ENCODE results near the gene TRMT2A. TPM values are rescaled to one million over a fixed set of nuclear protein-coding genes. Genes with fewer than 3 reads are reported as not detected.
"Not testable (repeated sequence)": the region's sequence is repeated elsewhere in the genome, so short reads cannot be mapped to it uniquely, and the experiment has no call there.

TRMT2A gene
- total RNA-seq, 5 donors from 2014 or later (not counting 1 experiment from before 2014, with no cell fraction given): 87.6 to 136 (median 123) TPM

DNA sequence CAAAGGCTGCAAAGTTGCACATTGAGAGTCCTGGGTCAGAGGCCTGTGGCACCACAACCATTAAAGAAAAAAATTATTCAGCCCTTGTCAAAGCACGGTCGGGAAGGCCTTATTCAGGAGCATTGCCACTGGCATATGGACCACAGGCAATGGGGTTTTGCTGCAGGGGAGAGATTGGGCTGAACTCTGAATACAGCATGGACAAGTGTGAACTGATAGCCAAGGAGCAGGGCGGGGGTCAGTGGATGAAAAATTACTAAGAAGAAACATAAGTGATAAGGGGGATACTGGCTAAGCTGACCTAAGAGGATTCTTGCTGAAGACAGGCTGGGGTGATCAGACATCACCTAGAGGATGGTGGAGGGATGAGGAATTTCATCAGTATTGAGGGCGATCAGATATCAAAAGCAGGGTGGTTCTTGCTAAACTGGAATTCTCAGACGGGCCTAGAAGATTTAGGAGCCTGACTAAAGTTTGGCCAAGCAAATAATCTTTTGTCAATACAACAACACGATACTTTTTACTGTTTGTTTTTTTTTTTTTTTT, 40.3 kb downstream of the TRMT2A start:
- H3K4me1 ChIP-seq (ENCODE audit: control insufficient read depth in 1 of 2, extremely low read depth in 1 of 2, insufficient read depth in 2 of 2, low read length in 2 of 2): peaks cover 11 to 22% of the 10 kb centered on the region in 2 experiments
- no peaks in the 10 kb centered on the region for H3K27me3 ChIP-seq (replicated peaks in 1 of 2; ENCODE audit: control insufficient read depth in 2 of 2, extremely low read depth in 1 of 2, insufficient read depth in 2 of 2, low read length in 1 of 2)
- no peaks in the 10 kb centered on the region for H3K9me3 Mint-ChIP-seq
- CTCF ChIA-PET: no interaction called here
- no peak overlapping the region for H3K27ac ChIP-seq (ENCODE audit: low read length)
- no peaks in the 10 kb centered on the region for H3K9me3 ChIP-seq
- DNase-seq: no peak
- no peaks in the 10 kb centered on the region for H3K27me3 Mint-ChIP-seq
- H3K4me3 Mint-ChIP-seq: no peak overlapping the region
- no peak for ATAC-seq (replicated peaks in 1 of 4)
- peaks cover 11 to 16% (median 13%) of the 10 kb centered on the region in 3 donors for H3K4me1 Mint-ChIP-seq
- no peak overlapping the region for H3K4me3 ChIP-seq (ENCODE audit: control insufficient read depth in 1 of 2, extremely low read depth in 1 of 2, low read length in 1 of 2)
- no peaks in the 10 kb centered on the region for H3K36me3 Mint-ChIP-seq
- POLR2A ChIA-PET: no interaction called here
- H3K27ac Mint-ChIP-seq: no peak overlapping the region
- WGBS (ENCODE audit: insufficient coverage): 93% methylated on average over 3 of the region's 6 CpGs
- H3K36me3 ChIP-seq (ENCODE audit: control insufficient read depth in 2 of 2, extremely low read depth in 1 of 2, insufficient read depth in 1 of 2, low read length in 1 of 2): peaks cover 0 to 5% of the 10 kb centered on the region in 2 donors

DNA sequence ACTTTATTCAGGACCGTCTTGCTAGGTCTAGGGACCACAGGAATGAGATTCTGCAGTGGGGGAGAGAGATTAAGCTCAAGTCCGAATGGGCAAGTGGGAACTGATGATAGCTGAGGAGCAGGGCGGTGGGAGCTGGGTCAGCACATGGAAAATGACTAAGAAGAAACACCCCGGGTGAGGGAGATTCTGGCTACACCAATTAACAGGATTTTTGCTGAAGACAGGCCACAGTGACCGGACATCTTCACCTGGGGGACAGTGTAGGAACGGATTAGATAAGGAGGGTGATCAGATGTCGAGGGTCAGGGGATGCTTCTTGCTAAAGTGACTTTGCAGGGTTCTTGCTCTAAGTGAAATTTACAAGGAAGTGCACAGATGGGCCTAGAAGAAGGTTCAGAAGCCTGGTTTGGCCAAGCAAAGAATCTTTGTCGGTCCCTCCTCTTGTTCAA, 45.5 kb downstream of the TRMT2A start:
- WGBS (ENCODE audit: insufficient coverage): 93% methylated on average over 8 of the region's 8 CpGs
- Histone ChIP-seq H3K27me3 (replicated peaks in 1 of 2; ENCODE audit: control insufficient read depth in 2 of 2, extremely low read depth in 1 of 2, insufficient read depth in 2 of 2, low read length in 1 of 2) (no peaks in the 10 kb centered on the region), H3K36me3 (ENCODE audit: control insufficient read depth in 2 of 2, extremely low read depth in 1 of 2, insufficient read depth in 1 of 2, low read length in 1 of 2) (no peaks in the 10 kb centered on the region), H3K4me3 (ENCODE audit: control insufficient read depth in 1 of 2, extremely low read depth in 1 of 2, low read length in 1 of 2) (no peak overlapping the region), H3K9me3 (no peaks in the 10 kb centered on the region), H3K27ac (ENCODE audit: low read length) (no peak overlapping the region), H3K4me1 (ENCODE audit: control insufficient read depth in 1 of 2, extremely low read depth in 1 of 2, insufficient read depth in 2 of 2, low read length in 2 of 2) (no peaks in the 10 kb centered on the region)
- Mint-ChIP-seq H3K4me3 (no peak overlapping the region), H3K36me3 (no peaks in the 10 kb centered on the region), H3K27ac (no peak overlapping the region), H3K27me3 (no peaks in the 10 kb centered on the region), H3K4me1 (no peaks in the 10 kb centered on the region), H3K9me3 (no peaks in the 10 kb centered on the region)
- ATAC-seq (replicated peaks in 1 of 4) (no peak), DNase-seq (no peak)
- ChIA-PET POLR2A (no interaction called here), CTCF (no interaction called here)

DNA sequence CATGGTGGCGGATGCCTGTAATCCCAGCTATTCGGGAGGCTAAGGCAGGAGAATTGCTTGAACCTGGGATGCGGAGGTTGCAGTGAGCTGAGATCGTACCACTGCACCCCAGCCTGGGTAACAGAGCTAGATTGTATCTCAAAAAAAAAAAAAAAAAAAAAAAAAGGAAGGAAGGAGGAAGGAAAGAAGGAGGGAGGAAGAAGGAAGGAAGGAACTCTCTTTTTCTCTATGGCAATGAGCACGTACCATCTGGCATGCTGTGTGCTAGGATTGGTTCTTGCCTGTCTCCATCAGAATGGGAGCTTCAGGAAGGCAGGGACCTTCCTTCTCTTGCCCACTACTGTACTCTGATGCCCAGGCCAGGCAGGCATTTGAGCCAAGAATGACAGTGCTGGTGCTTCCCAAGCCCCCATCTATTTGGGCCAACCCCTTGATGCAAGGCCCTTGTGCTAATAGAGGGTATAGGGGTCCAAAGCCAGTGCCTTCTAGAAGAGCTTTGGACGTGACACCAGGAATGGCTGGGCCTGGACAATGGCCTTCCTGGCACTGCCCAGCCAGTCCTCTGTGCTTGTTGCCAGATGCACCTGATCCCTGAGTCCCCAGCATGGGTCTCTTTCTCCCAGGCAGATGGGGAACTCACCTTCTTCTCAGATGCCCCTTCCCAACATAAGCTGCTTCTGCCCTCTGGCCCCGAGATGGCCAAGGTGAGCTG, 47.5 kb downstream of the TRMT2A start:
- ATAC-seq (replicated peaks in 1 of 4) (no peak), DNase-seq (no peak)
- H3K4me3 ChIP-seq (ENCODE audit: control insufficient read depth in 1 of 2, extremely low read depth in 1 of 2, low read length in 1 of 2): no peak overlapping the region
- H3K27ac Mint-ChIP-seq: no peak overlapping the region
- H3K36me3 Mint-ChIP-seq: peaks cover 3% of the 10 kb centered on the region
- H3K4me1 ChIP-seq (ENCODE audit: control insufficient read depth in 1 of 2, extremely low read depth in 1 of 2, insufficient read depth in 2 of 2, low read length in 2 of 2): no peaks in the 10 kb centered on the region
- H3K27me3 Mint-ChIP-seq: no peaks in the 10 kb centered on the region
- no peak overlapping the region for H3K4me3 Mint-ChIP-seq
- H3K9me3 Mint-ChIP-seq: no peaks in the 10 kb centered on the region
- H3K27ac ChIP-seq (ENCODE audit: low read length): no peak overlapping the region
- ChIA-PET CTCF (interaction anchor here in 1 of 2 donors (0.6 kb wide), 1 partner anchor 265 kb away, joined by 3 read pairs; no protein-coding TSS in a partner anchor), POLR2A (interaction anchor here in 1 of 2 donors (0.6 kb wide), 1 partner anchor 182 kb away, joined by 8 read pairs; no protein-coding TSS in a partner anchor)
- 100% methylated on average over 2 of the region's 7 CpGs for WGBS (ENCODE audit: insufficient coverage)
- H3K36me3 ChIP-seq (ENCODE audit: control insufficient read depth in 2 of 2, extremely low read depth in 1 of 2, insufficient read depth in 1 of 2, low read length in 1 of 2): peaks cover 0 to 4% of the 10 kb centered on the region in 2 donors
- no peaks in the 10 kb centered on the region for H3K27me3 ChIP-seq (replicated peaks in 1 of 2; ENCODE audit: control insufficient read depth in 2 of 2, extremely low read depth in 1 of 2, insufficient read depth in 2 of 2, low read length in 1 of 2)
- no peaks in the 10 kb centered on the region for H3K9me3 ChIP-seq
- no peaks in the 10 kb centered on the region for H3K4me1 Mint-ChIP-seq

DNA sequence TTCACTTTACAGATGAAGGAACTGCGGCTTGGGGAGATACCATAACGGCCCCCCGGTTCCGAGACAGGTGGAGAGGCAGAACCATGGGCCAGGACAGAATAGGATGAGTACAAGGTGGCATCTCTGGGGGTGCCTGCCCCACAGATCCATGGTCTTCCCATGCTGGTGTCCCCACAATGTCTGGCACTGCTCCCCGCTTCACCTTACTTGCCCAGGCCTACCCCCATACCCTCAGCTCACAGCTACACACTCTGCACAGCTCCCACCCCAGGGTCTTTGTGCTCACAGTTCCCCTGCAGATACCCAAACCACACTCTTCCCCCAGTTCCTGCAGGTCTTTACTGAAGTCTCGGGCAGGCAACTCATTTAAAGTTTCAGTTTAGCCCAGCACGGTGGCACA, 48.4 kb downstream of the TRMT2A start:
- no peak overlapping the region for H3K4me3 ChIP-seq (ENCODE audit: control insufficient read depth in 1 of 2, extremely low read depth in 1 of 2, low read length in 1 of 2)
- no peaks in the 10 kb centered on the region for H3K27me3 ChIP-seq (replicated peaks in 1 of 2; ENCODE audit: control insufficient read depth in 2 of 2, extremely low read depth in 1 of 2, insufficient read depth in 2 of 2, low read length in 1 of 2)
- POLR2A ChIA-PET: interaction anchor here in 1 of 2 donors (0.6 kb wide), 1 partner anchor 181 kb away, joined by 8 read pairs; no protein-coding TSS in a partner anchor
- CTCF ChIA-PET: no interaction called here
- no peak for DNase-seq
- no peak overlapping the region for H3K27ac Mint-ChIP-seq
- no peak overlapping the region for H3K27ac ChIP-seq (ENCODE audit: low read length)
- peaks cover 3% of the 10 kb centered on the region for H3K36me3 Mint-ChIP-seq
- no peak overlapping the region for H3K4me3 Mint-ChIP-seq
- H3K9me3 ChIP-seq: no peaks in the 10 kb centered on the region
- no peaks in the 10 kb centered on the region for H3K9me3 Mint-ChIP-seq
- 87% methylated on average over 7 of the region's 7 CpGs for WGBS (ENCODE audit: insufficient coverage)
- H3K4me1 ChIP-seq (ENCODE audit: control insufficient read depth in 1 of 2, extremely low read depth in 1 of 2, insufficient read depth in 2 of 2, low read length in 2 of 2): no peaks in the 10 kb centered on the region
- no peaks in the 10 kb centered on the region for H3K27me3 Mint-ChIP-seq
- H3K4me1 Mint-ChIP-seq: no peaks in the 10 kb centered on the region
- H3K36me3 ChIP-seq (ENCODE audit: control insufficient read depth in 2 of 2, extremely low read depth in 1 of 2, insufficient read depth in 1 of 2, low read length in 1 of 2): peaks cover 0 to 8% of the 10 kb centered on the region in 2 donors
- no peak for ATAC-seq (replicated peaks in 1 of 4)

DNA sequence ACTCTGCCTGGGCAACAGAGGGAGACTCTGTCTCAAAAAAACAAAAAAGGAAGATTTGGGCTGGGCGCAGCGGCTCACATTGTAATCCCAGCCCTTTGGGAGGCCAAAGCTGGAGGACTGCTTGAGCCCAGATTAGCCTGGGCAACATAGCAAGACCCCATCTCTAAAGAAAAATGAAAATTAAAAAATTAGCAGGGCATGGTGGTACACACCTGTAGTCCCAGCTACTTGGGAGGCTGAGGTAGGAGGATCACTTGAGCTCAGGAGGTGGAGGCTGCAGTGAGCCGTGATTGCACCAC, 49.7 kb downstream of the TRMT2A start:
- H3K36me3 ChIP-seq (ENCODE audit: control insufficient read depth in 2 of 2, extremely low read depth in 1 of 2, insufficient read depth in 1 of 2, low read length in 1 of 2): peaks cover 0 to 21% of the 10 kb centered on the region in 2 donors
- H3K4me1 Mint-ChIP-seq; H3K4me3 ChIP-seq (ENCODE audit: control insufficient read depth in 1 of 2, extremely low read depth in 1 of 2, low read length in 1 of 2); H3K4me1 ChIP-seq (ENCODE audit: control insufficient read depth in 1 of 2, extremely low read depth in 1 of 2, insufficient read depth in 2 of 2, low read length in 2 of 2); CTCF ChIA-PET; H3K27me3 ChIP-seq (replicated peaks in 1 of 2; ENCODE audit: control insufficient read depth in 2 of 2, extremely low read depth in 1 of 2, insufficient read depth in 2 of 2, low read length in 1 of 2); H3K4me3 Mint-ChIP-seq; H3K27me3 Mint-ChIP-seq; H3K36me3 Mint-ChIP-seq; H3K9me3 Mint-ChIP-seq; H3K27ac Mint-ChIP-seq; H3K9me3 ChIP-seq; ATAC-seq (replicated peaks in 1 of 4); DNase-seq; H3K27ac ChIP-seq (ENCODE audit: low read length): not testable (repeated sequence)
- POLR2A ChIA-PET: interaction anchor here in 1 of 2 donors (0.6 kb wide), 2 partner anchors 7 to 862 kb away, joined by 3 to 4 read pairs; no protein-coding TSS in a partner anchor
- 100% methylated on average over 1 of the region's 3 CpGs for WGBS (ENCODE audit: insufficient coverage)

DNA sequence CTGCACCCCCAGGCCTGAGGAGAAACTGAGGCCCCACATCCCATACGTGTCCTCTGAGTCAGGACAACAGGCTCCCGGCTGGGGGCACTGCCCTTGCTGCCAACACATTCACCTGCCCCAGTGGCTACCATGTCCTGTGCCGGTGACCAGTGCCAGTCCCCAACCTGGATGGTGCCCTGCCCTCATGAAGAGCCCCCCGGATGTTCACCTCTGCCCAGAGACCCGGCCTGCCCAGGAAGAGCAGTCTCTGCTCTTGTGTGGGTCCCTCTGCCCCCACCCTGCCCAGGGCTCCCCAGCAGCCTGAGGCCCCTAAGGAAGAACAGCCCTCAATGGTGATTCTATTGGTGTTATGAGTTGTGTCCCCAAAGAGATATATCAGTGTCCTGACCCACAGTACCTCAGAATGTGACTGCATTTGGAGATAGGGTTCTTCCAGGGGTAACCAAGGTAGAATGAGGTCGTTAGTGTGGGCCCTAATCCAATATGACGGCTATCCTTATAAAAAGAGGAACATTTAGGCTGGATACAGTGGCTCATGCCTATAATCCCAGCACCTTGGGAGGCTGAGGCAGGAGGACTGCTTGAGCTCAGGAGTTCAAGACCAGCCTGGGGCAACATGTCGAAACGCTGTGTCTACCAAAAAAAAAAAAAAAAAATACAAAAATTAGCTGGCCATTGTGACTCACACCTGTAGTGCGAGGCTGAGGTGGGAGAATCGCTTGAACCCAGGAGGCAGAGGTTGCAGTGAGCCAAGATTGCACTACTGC, 50.2 kb downstream of the TRMT2A start:
- Histone ChIP-seq H3K36me3 (ENCODE audit: control insufficient read depth in 2 of 2, extremely low read depth in 1 of 2, insufficient read depth in 1 of 2, low read length in 1 of 2) (peaks cover 2 to 25% of the 10 kb centered on the region in 2 donors), H3K27me3 (replicated peaks in 1 of 2; ENCODE audit: control insufficient read depth in 2 of 2, extremely low read depth in 1 of 2, insufficient read depth in 2 of 2, low read length in 1 of 2) (no peaks in the 10 kb centered on the region), H3K4me3 (ENCODE audit: control insufficient read depth in 1 of 2, extremely low read depth in 1 of 2, low read length in 1 of 2) (no peak overlapping the region), H3K27ac (ENCODE audit: low read length) (no peak overlapping the region), H3K9me3 (no peaks in the 10 kb centered on the region), H3K4me1 (ENCODE audit: control insufficient read depth in 1 of 2, extremely low read depth in 1 of 2, insufficient read depth in 2 of 2, low read length in 2 of 2) (no peaks in the 10 kb centered on the region)
- POLR2A ChIA-PET: interaction anchor here in 1 of 2 donors (0.5 kb wide), 1 partner anchor 222 kb away, joined by 8 read pairs; no protein-coding TSS in a partner anchor
- CTCF ChIA-PET: interaction anchor here in 1 of 2 donors (0.6 kb wide), 1 partner anchor 8 kb away, joined by 5 read pairs; no protein-coding TSS in a partner anchor
- DNase-seq (no peak), ATAC-seq (replicated peaks in 1 of 4) (no peak)
- no peaks in the 10 kb centered on the region for H3K9me3 Mint-ChIP-seq
- no peak overlapping the region for H3K4me3 Mint-ChIP-seq
- no peaks in the 10 kb centered on the region for H3K27me3 Mint-ChIP-seq
- 94% methylated on average over 8 of the region's 11 CpGs for WGBS (ENCODE audit: insufficient coverage)
- H3K4me1 Mint-ChIP-seq: no peaks in the 10 kb centered on the region
- no peak overlapping the region for H3K27ac Mint-ChIP-seq
- peaks cover 10% of the 10 kb centered on the region for H3K36me3 Mint-ChIP-seq
